Neural progenitor cell (in vitro differentiated cells): ENCODE measurements around the gene PUS1. TPM values are rescaled to one million over a fixed set of nuclear protein-coding genes. Genes with fewer than 3 reads are reported as not detected.

ENCODE experiments used
- DNase-seq: peaks from one replicate; pipeline ENCODE4 v3.0.0-alpha.2; 2016; ENCODE audit warnings: low spot score
- H2AFZ ChIP-seq: fragments of 200-600 bp; sonication (generic); replicated peaks from 2 replicates; pipeline ENCODE4 v1.6.1; 2016; ENCODE audit warnings: antibody characterized with exemption
- H3F3A ChIP-seq: fragments of 200-600 bp; sonication (generic); 2 replicates; pipeline ENCODE4 v1.6.1; 2016; ENCODE audit warnings: antibody characterized with exemption, low read depth
- H3K27ac ChIP-seq: fragments of 200-600 bp; sonication (generic); 2 replicates; pipeline ENCODE4 v1.5.1; 2016; ENCODE audit warnings: mild to moderate bottlenecking
- H3K27me3 ChIP-seq: fragments of 200-600 bp; sonication (generic); 2 replicates; pipeline ENCODE4 v1.6.1; 2016; ENCODE audit warnings: mild to moderate bottlenecking, moderate library complexity
- H3K36me3 ChIP-seq: fragments of 200-600 bp; sonication (generic); 2 replicates; pipeline ENCODE4 v1.5.1; 2016
- H3K4me1 ChIP-seq: fragments of 200-600 bp; sonication (generic); 2 replicates; pipeline ENCODE4 v1.6.1; 2016; ENCODE audit warnings: mixed run types
- H3K4me2 ChIP-seq: fragments of 200-600 bp; sonication (generic); 2 replicates; pipeline ENCODE4 v1.6.1; 2016
- H3K4me3 ChIP-seq: fragments of 200-600 bp; sonication (generic); 2 replicates; pipeline ENCODE4 v1.5.1; 2016
- H3K79me2 ChIP-seq: fragments of 200-600 bp; sonication (generic); 2 replicates; pipeline ENCODE4 v1.6.1; 2016; ENCODE audit warnings: low read depth
- H3K9ac ChIP-seq: fragments of 200-600 bp; sonication (generic); 2 replicates; pipeline ENCODE4 v1.6.1; 2016
- H3K9me3 ChIP-seq: fragments of 200-600 bp; sonication (generic); 2 replicates; pipeline ENCODE4 v1.5.1; 2016; ENCODE audit warnings: low read depth
- H4K20me1 ChIP-seq: fragments of 200-600 bp; sonication (generic); 2 replicates; pipeline ENCODE4 v1.6.1; 2016; ENCODE audit warnings: low read depth
- H3K27ac Mint-ChIP-seq: 3 replicates; pipeline ENCODE4 v1.8.0; 2021; ENCODE audit warnings: mixed read lengths
- H3K27me3 Mint-ChIP-seq: 2 replicates; pipeline ENCODE4 v1.8.0; 2022; ENCODE audit warnings: low read depth, mild to moderate bottlenecking, inconsistent platforms, moderate library complexity, mixed read lengths; ENCODE audit not compliant: insufficient read depth
- H3K36me3 Mint-ChIP-seq: 3 replicates; pipeline ENCODE4 v1.8.0; 2021; ENCODE audit warnings: mixed read lengths
- H3K4me1 Mint-ChIP-seq: 3 replicates; pipeline ENCODE4 v1.8.0; 2021; ENCODE audit warnings: mixed read lengths
- H3K4me3 Mint-ChIP-seq: 3 replicates; pipeline ENCODE4 v1.8.0; 2021; ENCODE audit warnings: mild to moderate bottlenecking, moderate library complexity, mixed read lengths
- H3K9me3 Mint-ChIP-seq: 3 replicates; pipeline ENCODE4 v1.8.0; 2020; ENCODE audit warnings: mixed read lengths
- CTCF ChIP-seq: fragments of 200-600 bp; sonication (generic); IDR thresholded peaks from 2 replicates; pipeline ENCODE4 v1.5.1; 2017; ENCODE audit warnings: antibody characterized with exemption, mild to moderate bottlenecking
- EZH2 ChIP-seq: fragments of 200-600 bp; sonication (generic); IDR thresholded peaks from 2 replicates; pipeline ENCODE4 v1.6.1; 2017; ENCODE audit warnings: antibody characterized with exemption, mild to moderate bottlenecking, moderate library complexity
- EZH2phosphoT487 ChIP-seq: fragments of 200-600 bp; sonication (generic); IDR thresholded peaks from 2 replicates; pipeline ENCODE4 v1.6.1; 2017; ENCODE audit warnings: antibody characterized with exemption
- total RNA-seq: library from RNA; depleted of rRNA; stranded (reverse); fragments of >200 nt; gene quantifications from 2 replicates; pipeline ENCODE4 v1.2.3, GENCODE V29; 2015; ENCODE audit warnings: low replicate concordance

The PUS1 gene
- total RNA-seq, 1 donor from 2014 or later = 15.9 TPM

DNA sequence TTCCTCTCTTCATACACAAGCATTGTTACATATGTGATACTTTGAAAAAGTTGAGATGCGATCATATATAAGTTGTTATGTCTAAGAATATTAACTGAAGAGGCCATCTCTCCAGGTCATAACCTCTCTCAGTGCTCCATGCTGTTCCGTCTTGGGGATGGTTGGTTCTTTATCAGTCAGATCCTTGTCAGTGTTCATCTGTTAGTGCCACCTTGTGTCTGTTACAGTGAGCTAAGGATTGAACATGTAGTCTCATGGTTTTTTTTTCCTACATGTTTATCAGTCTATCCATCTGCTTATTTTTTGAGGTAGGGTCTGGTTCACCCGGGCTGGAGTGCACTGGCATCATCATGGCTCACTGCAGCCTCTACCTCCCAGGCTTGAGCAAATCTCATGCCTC is 51.2 kb downstream of the PUS1 start:
- no peak overlapping the region for H2AFZ ChIP-seq
- H3K79me2 ChIP-seq = peaks cover 41% of the 10 kb centered on the region
- TF ChIP-seq EZH2phosphoT487 = no peak
- H3K27me3 Mint-ChIP-seq = no peaks in the 10 kb centered on the region
- H3K27ac Mint-ChIP-seq = no peak overlapping the region
- no peak for DNase-seq
- H3K27me3 ChIP-seq = no peaks in the 10 kb centered on the region
- H3K4me1 ChIP-seq = no peaks in the 10 kb centered on the region
- H3K4me1 Mint-ChIP-seq = no peaks in the 10 kb centered on the region
- H3K9ac ChIP-seq = no peak overlapping the region
- H3K9me3 Mint-ChIP-seq = no peaks in the 10 kb centered on the region
- no peaks in the 10 kb centered on the region for H3K36me3 ChIP-seq
- H3K9me3 ChIP-seq = no peaks in the 10 kb centered on the region
- H3F3A ChIP-seq = no peaks in the 10 kb centered on the region
- H3K4me3 Mint-ChIP-seq = no peak overlapping the region
- H3K4me3 ChIP-seq = no peak overlapping the region
- peaks cover 10% of the 10 kb centered on the region for H3K36me3 Mint-ChIP-seq
- H3K27ac ChIP-seq = no peak overlapping the region
- no peaks in the 10 kb centered on the region for H4K20me1 ChIP-seq
- H3K4me2 ChIP-seq = no peak overlapping the region

- Histone ChIP-seq H3K9me3 (no peaks in the 10 kb centered on the region), H3K27ac (no peak overlapping the region), H3F3A (no peaks in the 10 kb centered on the region), H3K4me1 (no peaks in the 10 kb centered on the region), H4K20me1 (no peaks in the 10 kb centered on the region), H2AFZ (no peak overlapping the region), H3K27me3 (no peaks in the 10 kb centered on the region), H3K79me2 (peaks cover 29% of the 10 kb centered on the region), H3K4me2 (no peak overlapping the region), H3K9ac (no peak overlapping the region), H3K36me3 (no peaks in the 10 kb centered on the region), H3K4me3 (no peak overlapping the region)
- H3K36me3 Mint-ChIP-seq = peaks cover 8% of the 10 kb centered on the region
- H3K4me1 Mint-ChIP-seq = no peaks in the 10 kb centered on the region
- H3K9me3 Mint-ChIP-seq = no peaks in the 10 kb centered on the region
- no peak overlapping the region for H3K4me3 Mint-ChIP-seq
- no peak for DNase-seq
- H3K27me3 Mint-ChIP-seq = no peaks in the 10 kb centered on the region
- no peak overlapping the region for H3K27ac Mint-ChIP-seq
- no peak for TF ChIP-seq CTCF
- TF ChIP-seq EZH2 = no peak
- TF ChIP-seq EZH2phosphoT487 = no peak
These were observed 52.3 kb downstream of the PUS1 start for GRCh38 chr12:131981388-131981787.

DNA sequence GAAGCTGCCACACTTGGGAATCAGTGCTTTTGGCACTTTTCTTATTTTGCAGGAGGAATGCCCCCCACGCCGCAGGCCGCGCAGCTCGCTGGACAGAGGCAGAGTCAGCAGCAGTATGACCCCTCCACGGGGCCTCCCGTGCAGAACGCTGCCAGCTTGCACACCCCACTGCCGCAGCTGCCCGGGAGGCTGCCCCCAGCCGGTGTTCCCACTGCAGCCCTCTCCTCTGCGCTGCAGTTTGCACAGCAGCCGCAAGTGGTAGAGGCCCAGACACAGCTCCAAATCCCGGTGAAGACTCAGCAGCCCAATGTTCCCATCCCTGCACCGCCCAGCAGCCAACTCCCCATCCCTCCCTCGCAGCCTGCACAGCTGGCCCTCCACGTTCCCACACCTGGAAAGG is 53.0 kb downstream of the PUS1 start:
- H3K4me1 ChIP-seq = peaks cover 5% of the 10 kb centered on the region
- H3K9ac ChIP-seq = no peak overlapping the region
- H3K4me2 ChIP-seq = no peak overlapping the region
- no peak for DNase-seq
- no peak overlapping the region for H3K27ac Mint-ChIP-seq
- peaks cover under 1% of the 10 kb centered on the region for H3F3A ChIP-seq
- H3K4me3 Mint-ChIP-seq = no peak overlapping the region
- H3K36me3 ChIP-seq = no peaks in the 10 kb centered on the region
- H3K79me2 ChIP-seq = peaks cover 23% of the 10 kb centered on the region
- TF ChIP-seq EZH2phosphoT487 (no peak), CTCF (no peak), EZH2 (no peak)
- no peak overlapping the region for H2AFZ ChIP-seq
- no peak overlapping the region for H3K27ac ChIP-seq
- H3K9me3 ChIP-seq = no peaks in the 10 kb centered on the region
- H3K9me3 Mint-ChIP-seq = no peaks in the 10 kb centered on the region
- H3K27me3 ChIP-seq = no peaks in the 10 kb centered on the region
- H3K4me3 ChIP-seq = no peak overlapping the region
- H3K36me3 Mint-ChIP-seq = peaks cover 13% of the 10 kb centered on the region
- peaks cover 4% of the 10 kb centered on the region for H3K4me1 Mint-ChIP-seq
- no peaks in the 10 kb centered on the region for H3K27me3 Mint-ChIP-seq
- no peaks in the 10 kb centered on the region for H4K20me1 ChIP-seq

GRCh38 chr12:131983026-131983425 is 54.0 kb downstream of the PUS1 start:
- H2AFZ ChIP-seq = no peak overlapping the region
- Mint-ChIP-seq H3K9me3 (no peaks in the 10 kb centered on the region), H3K4me3 (no peak overlapping the region), H3K27me3 (peaks cover 2% of the 10 kb centered on the region), H3K27ac (no peak overlapping the region), H3K4me1 (peaks cover 8% of the 10 kb centered on the region), H3K36me3 (peaks cover 19% of the 10 kb centered on the region)
- no peak overlapping the region for H3K4me2 ChIP-seq
- H3K4me1 ChIP-seq = peaks cover 13% of the 10 kb centered on the region
- H3K79me2 ChIP-seq = peaks cover 13% of the 10 kb centered on the region
- no peak overlapping the region for H3K27ac ChIP-seq
- peaks cover 10% of the 10 kb centered on the region for H3F3A ChIP-seq
- TF ChIP-seq EZH2phosphoT487 = no peak
- no peak for TF ChIP-seq EZH2
- no peak for TF ChIP-seq CTCF
- H3K27me3 ChIP-seq = no peaks in the 10 kb centered on the region
- no peaks in the 10 kb centered on the region for H4K20me1 ChIP-seq
- no peaks in the 10 kb centered on the region for H3K9me3 ChIP-seq
- H3K4me3 ChIP-seq = no peak overlapping the region
- H3K36me3 ChIP-seq = peaks cover 5% of the 10 kb centered on the region
- H3K9ac ChIP-seq = no peak overlapping the region
- no peak for DNase-seq
